Testis (tissue), 2 donors: ENCODE measurements around the gene MEF2A.

Experiments used
- POLR2A ChIP-seq: fragments of 450-650 bp; IDR thresholded peaks from one replicate; pipeline ENCODE4 v1.6.1; 2017; ENCODE audit warnings: antibody characterized with exemption, mild to moderate bottlenecking, moderate library complexity
- TF ChIP-seq, protein P1 (sequence below), 3 experiments: fragments of 450-650 bp in 2 of 3; fragments of 200-600 bp in 1 of 3; sonication (generic) in 1 of 3; IDR thresholded peaks; one replicate each; pipeline ENCODE4 v1.5.1; 2016 to 2019; ENCODE audit warnings: antibody characterized with exemption in 3 of 3, mild to moderate bottlenecking in 2 of 3, moderate library complexity in 1 of 3

DNA sequence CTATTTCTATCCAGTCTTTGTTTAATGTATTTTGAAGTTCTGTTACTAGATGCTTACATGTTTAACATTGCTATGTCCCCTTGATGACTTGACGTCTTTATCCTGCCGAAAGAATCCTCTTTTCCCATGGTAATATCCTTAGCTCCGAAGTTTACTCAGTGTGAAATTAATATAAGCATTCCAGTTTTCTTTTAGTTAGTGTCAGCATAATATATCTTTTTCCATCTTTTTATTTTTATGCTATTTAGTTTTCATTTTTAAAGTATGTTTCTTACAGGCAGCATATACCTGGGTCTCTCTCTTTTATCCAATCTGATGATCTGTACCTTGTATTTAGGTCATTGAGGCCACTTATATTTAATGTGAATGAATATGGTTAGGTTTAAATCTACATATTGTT is 39.1 kb upstream of the MEF2A start:
- no peak for TF ChIP-seq POLR2A
- TF ChIP-seq, protein P1, sequence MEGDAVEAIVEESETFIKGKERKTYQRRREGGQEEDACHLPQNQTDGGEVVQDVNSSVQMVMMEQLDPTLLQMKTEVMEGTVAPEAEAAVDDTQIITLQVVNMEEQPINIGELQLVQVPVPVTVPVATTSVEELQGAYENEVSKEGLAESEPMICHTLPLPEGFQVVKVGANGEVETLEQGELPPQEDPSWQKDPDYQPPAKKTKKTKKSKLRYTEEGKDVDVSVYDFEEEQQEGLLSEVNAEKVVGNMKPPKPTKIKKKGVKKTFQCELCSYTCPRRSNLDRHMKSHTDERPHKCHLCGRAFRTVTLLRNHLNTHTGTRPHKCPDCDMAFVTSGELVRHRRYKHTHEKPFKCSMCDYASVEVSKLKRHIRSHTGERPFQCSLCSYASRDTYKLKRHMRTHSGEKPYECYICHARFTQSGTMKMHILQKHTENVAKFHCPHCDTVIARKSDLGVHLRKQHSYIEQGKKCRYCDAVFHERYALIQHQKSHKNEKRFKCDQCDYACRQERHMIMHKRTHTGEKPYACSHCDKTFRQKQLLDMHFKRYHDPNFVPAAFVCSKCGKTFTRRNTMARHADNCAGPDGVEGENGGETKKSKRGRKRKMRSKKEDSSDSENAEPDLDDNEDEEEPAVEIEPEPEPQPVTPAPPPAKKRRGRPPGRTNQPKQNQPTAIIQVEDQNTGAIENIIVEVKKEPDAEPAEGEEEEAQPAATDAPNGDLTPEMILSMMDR (IDR thresholded peaks at IDR 0.05), result no peak
